BJ (cell line): Measurements from ENCODE around the gene RHCG. TPM values are rescaled to one million over a fixed set of nuclear protein-coding genes. Genes with fewer than 3 reads are reported as not detected.

ENCODE experiments used
- CTCF ChIA-PET: fragments of 350-600 bp; formaldehyde crosslinking; extraction: SDS; loops from one replicate; lab custom pipeline; 2021; ENCODE audit warnings: antibody characterized with exemption, inconsistent platforms; lab: Yijun Ruan, JAX
- POLR2A ChIA-PET: fragments of 300-600 bp; sonication (Branson Sonifier 250); formaldehyde crosslinking; extraction: SDS; loops from one replicate; lab custom pipeline; 2021; ENCODE audit warnings: antibody characterized with exemption; lab: Charles Lee
- DNase-seq: peaks from one replicate; pipeline ENCODE4 v3.0.0-alpha.2; 2011; ENCODE audit warnings: low read depth
- H3K27me3 ChIP-seq: 2 replicates; pipeline ENCODE4 v1.6.0; 2011; ENCODE audit warnings: low read length; ENCODE audit not compliant: control insufficient read depth, insufficient read depth
- H3K36me3 ChIP-seq: 2 replicates; pipeline ENCODE4 v1.5.1; 2011; ENCODE audit warnings: low read length; ENCODE audit not compliant: control insufficient read depth, insufficient read depth
- H3K4me3 ChIP-seq: 2 replicates; pipeline ENCODE4 v1.5.1; 2011; ENCODE audit warnings: low read depth, mild to moderate bottlenecking, control low read depth, low read length
- polyA plus RNA-seq: library from polyadenylated mRNA; depleted of rRNA; stranded (reverse); fragments of >200 nt; gene quantifications from 2 replicates; pipeline ENCODE4 v1.2.3, GENCODE V29; 2011
- TF ChIP-seq, protein P1 (sequence below): IDR thresholded peaks from 2 replicates; pipeline ENCODE4 v1.5.1; 2011; ENCODE audit warnings: low read depth, mild to moderate bottlenecking, control low read depth, inconsistent platforms, low read length, moderate library complexity; ENCODE audit not compliant: insufficient read depth

RHCG gene
- polyA plus RNA-seq, 1 experiment = not detected

DNA sequence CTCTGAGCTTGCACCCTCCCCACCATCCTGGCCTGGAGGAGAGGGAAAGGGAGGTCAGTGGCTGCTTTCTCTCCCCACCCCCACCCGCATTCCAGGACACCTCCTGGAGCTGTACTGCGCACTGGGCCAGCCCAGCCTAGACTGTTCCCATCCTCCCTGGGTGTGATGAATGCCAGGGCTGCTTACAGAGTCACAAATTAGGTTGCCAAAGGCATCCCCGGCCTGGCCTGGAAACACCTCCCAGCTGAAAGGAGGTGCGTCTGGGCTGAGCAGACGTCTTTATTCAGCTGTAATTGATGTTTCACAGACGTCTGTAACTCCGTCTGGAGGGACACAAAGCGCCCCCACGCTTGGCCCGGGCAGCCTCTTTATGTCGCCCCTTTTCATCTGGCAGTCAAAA, 47.6 kb downstream of the RHCG start:
- TF ChIP-seq, protein P1, sequence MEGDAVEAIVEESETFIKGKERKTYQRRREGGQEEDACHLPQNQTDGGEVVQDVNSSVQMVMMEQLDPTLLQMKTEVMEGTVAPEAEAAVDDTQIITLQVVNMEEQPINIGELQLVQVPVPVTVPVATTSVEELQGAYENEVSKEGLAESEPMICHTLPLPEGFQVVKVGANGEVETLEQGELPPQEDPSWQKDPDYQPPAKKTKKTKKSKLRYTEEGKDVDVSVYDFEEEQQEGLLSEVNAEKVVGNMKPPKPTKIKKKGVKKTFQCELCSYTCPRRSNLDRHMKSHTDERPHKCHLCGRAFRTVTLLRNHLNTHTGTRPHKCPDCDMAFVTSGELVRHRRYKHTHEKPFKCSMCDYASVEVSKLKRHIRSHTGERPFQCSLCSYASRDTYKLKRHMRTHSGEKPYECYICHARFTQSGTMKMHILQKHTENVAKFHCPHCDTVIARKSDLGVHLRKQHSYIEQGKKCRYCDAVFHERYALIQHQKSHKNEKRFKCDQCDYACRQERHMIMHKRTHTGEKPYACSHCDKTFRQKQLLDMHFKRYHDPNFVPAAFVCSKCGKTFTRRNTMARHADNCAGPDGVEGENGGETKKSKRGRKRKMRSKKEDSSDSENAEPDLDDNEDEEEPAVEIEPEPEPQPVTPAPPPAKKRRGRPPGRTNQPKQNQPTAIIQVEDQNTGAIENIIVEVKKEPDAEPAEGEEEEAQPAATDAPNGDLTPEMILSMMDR = no peak
- H3K4me3 ChIP-seq = no peak overlapping the region
- DNase-seq = no peak
- POLR2A ChIA-PET = no interaction called here
- CTCF ChIA-PET = interaction anchor here (0.8 to 9.3 kb wide), 3 partner anchors 19 to 91 kb away, joined by 4 to 69 read pairs (median 6); no protein-coding TSS in a partner anchor
- peaks cover 50% of the 10 kb centered on the region for H3K27me3 ChIP-seq
- H3K36me3 ChIP-seq = no peaks in the 10 kb centered on the region

DNA sequence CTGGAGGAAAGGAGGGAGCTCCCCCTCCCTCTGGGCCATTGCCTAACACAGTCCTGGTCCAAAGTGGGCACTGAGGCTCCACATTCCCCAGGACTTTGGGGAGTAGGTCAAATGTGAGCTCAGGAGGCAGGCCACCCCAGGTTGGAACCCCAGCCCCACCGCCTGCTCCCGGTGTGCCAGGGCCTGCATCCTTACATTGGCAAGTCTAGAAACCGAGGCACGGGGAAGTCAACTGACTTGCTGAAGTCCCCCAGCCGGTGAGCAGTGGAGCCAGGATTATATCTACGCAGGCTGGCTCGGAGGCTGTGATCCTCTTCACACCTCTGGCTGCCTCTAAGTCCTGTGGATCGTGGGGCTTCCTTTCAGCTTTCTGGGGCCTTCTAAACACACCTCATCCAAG, 48.7 kb downstream of the RHCG start:
- Histone ChIP-seq H3K36me3 (no peaks in the 10 kb centered on the region), H3K27me3 (peaks cover 56% of the 10 kb centered on the region), H3K4me3 (no peak overlapping the region)
- ChIA-PET CTCF (interaction anchor here (1.2 to 9.3 kb wide), 3 partner anchors 18 to 89 kb away, joined by 4 to 69 read pairs (median 15); no protein-coding TSS in a partner anchor), POLR2A (no interaction called here)
- TF ChIP-seq, protein P1 = no peak
- no peak for DNase-seq

- Histone ChIP-seq H3K36me3 (no peaks in the 10 kb centered on the region), H3K27me3 (peaks cover 56% of the 10 kb centered on the region), H3K4me3 (no peak overlapping the region)
- POLR2A ChIA-PET = no interaction called here
- CTCF ChIA-PET = interaction anchor here (1.2 to 9.3 kb wide), 5 partner anchors 12 to 112 kb away, joined by 3 to 69 read pairs (median 8); no protein-coding TSS in a partner anchor
- TF ChIP-seq, protein P1 = no peak
- no peak for DNase-seq
Measured at GRCh38 chr15:89446255-89446891, 50.0 kb downstream of the RHCG start.

DNA sequence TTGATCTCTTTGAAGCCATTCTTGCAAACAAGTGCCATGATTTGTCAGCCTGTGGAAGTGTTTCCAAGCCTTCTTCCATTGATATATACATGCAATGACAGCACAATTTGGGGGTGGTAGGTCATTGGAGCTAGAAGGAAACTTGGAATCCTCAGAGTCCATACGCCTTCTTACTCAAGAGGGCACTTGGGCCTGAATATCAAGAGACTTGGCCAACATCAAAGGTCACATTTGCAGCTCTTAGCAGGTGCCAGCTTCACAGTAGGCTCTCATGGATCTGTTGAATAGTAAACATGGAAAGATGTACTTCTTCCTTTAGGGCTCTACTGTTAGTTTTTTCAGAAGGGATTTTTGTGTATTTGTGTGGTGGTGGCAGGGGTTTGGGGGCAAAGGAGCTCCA, 50.9 kb downstream of the RHCG start:
- ChIA-PET POLR2A (no interaction called here), CTCF (interaction anchor here (1.7 to 9.3 kb wide), 6 partner anchors 10 to 113 kb away, joined by 3 to 69 read pairs (median 18); no protein-coding TSS in a partner anchor)
- no peaks in the 10 kb centered on the region for H3K36me3 ChIP-seq
- TF ChIP-seq, protein P1 = no peak
- H3K4me3 ChIP-seq = no peak overlapping the region
- no peak for DNase-seq
- peaks cover 52% of the 10 kb centered on the region for H3K27me3 ChIP-seq

DNA sequence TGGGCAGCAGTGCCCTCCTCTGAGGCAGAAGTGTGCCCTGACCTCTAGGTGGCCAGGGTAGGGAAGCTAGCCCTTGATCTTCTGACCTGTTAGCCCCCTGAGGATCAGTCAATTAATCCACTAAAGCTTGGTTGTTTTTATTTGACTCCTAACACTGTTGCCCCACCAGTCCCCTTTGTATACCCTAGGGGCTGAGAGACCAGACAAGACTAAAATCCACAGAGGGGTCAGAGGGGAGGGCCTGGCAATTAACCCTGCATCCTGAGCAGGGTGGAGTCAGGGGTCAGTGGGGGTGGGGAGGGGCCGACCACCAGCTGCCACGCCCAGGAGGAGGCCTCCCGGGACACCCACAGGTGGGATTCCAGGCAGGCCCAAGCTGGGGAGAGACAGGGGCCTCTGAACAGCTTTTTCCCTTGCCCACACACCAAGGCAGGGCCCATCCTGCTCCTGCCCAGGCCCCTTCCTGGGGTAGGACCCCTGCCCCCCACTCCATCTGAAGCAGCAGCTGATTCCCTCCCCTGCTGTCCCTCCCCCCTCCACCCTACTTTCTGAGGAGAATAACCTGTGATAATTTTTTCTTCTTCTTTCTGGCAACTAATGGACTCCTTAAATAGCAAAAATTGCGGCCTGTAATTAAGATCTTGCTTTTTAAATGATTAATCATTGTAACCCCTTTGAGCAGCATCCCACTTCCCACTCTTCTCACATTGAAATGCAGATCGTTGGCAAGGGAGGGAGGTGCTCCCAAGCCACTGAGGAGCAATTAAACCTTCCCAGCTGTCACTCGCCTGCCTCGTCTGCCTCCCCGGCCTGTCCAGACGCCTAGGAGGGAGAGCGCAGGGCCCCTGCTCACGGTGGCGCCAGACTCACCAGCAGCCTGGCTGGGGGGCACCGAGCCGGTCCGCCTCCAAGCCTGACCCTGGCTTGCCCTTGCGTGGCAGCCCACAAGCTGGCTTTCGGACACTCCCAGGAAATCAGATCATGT, 51.9 kb downstream of the RHCG start:
- POLR2A ChIA-PET = no interaction called here
- no peak for DNase-seq
- peaks cover 48% of the 10 kb centered on the region for H3K27me3 ChIP-seq

More for the DNA sequence above, 51.9 kb downstream of the RHCG start:
- Histone ChIP-seq H3K36me3 (no peaks in the 10 kb centered on the region), H3K4me3 (no peak overlapping the region)
- TF ChIP-seq, protein P1 = no peak
- CTCF ChIA-PET = interaction anchor here (1.0 to 9.3 kb wide), 12 partner anchors 8 to 114 kb away, joined by 3 to 69 read pairs (median 14); no protein-coding TSS in a partner anchor
